GM21515 (cell line): ENCODE measurements around the gene LRIG3.
"Not testable (repeated sequence)": the region's sequence is repeated elsewhere in the genome, so short reads cannot be mapped to it uniquely, and the experiment has no call there.

Experiments
- ATAC-seq: cut with Tn5 transposase; IDR thresholded peaks from one replicate; pipeline ENCODE4 v1.9.1; 2021; ENCODE audit not compliant: unreplicated experiment

Gene LRIG3

GRCh38 chr12:58906917-58907316, 13.4 kb downstream of the LRIG3 start:
- ATAC-seq: no peak

- ATAC-seq: no peak
Observed at GRCh38 chr12:58905422-58905821, 14.9 kb downstream of the LRIG3 start.

GRCh38 chr12:58902726-58903125, 17.6 kb downstream of the LRIG3 start:
- not testable (repeated sequence) for ATAC-seq

- no peak for ATAC-seq
Observed at GRCh38 chr12:58901664-58902063, 18.6 kb downstream of the LRIG3 start.

GRCh38 chr12:58897969-58898368, 22.3 kb downstream of the LRIG3 start:
- no peak for ATAC-seq

DNA sequence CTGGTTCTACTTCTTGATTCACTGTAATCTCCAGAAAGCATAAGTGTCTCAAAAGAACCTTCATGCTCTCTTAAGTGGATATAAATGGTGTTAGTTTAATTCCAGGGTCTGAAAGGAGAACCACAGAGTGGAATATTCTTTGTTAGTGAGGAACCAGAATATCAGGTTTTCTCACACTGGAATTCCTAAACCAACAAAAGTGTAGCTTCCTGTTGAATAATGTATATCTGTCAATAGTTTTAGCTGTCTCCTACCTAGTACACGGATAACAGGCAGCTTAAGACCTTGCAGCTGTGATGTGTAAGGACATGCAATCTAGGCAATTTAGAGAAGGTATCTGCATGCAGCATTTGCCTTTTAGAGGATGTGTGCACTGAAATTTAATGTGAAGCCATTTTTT, 24.0 kb downstream of the LRIG3 start:
- no peak for ATAC-seq

DNA sequence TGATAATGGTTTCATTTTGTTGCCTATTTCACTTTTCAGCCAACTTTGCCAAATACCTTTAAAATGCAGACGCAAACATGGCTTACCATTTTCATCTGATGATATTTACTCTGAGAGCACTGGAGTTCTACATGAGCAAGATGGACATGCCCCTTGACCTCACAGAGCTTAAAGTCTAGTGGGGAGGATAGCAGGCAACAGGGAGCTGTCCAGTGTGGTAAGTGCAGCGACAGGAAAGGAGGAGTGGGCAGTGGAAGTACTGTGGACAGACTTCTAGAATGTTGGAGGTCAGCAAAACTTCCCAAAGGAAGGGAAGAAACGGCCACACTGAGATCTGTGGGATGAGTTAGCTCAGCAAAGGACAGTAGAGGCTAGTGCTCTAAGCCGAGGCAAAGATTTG, 25.3 kb downstream of the LRIG3 start:
- no peak for ATAC-seq

DNA sequence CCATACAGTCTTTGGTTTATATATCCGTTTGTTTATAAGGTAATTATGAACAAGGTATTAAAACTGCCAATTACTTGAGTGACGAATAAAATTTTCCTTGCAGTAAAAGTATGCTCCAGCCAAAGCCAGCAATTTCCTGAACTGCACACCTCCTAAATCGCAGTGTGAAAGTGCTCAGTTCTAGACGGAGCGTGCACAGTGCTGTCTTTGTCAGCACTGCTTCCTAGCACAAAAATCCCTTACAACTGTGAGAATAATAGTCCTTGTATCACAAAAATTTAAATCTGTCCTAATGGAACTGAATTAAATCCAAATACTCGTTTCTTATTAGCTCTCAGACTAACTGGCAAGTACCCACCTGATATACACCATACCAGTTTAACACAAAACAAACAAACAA, 26.3 kb downstream of the LRIG3 start:
- ATAC-seq: no peak

- no peak for ATAC-seq
Observed at GRCh38 chr12:58893495-58893894, 26.8 kb downstream of the LRIG3 start.

GRCh38 chr12:58889557-58889956, 30.7 kb downstream of the LRIG3 start:
- ATAC-seq: no peak

DNA sequence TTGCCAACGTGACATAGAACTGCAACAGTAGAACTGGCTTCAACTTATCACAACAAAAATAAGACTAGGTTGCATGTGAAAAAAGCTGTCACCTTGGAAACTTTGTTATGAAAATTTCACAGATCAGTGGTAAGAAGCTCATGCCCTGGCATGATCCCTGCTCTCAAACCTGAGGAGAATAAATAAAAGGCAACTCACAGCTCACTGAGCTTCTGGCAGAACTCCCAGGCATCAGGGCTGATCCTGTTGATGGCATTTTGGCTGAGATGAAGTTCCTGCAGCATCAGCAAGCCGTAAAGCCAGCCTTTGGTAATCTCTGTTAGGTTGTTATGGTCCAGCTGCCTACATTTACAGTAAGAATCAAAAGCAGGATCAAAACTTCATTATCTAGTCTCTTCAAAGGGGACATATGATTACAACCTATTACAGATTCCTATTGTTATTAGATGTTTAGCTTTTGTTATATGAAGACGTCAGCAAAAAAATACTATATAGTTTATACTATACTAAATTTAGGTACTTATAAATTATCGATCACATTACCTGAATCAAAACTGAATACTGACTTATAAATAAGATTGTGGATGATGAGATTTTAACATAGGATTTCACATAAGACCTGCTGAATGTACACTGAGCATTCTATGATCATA, 32.0 kb downstream of the LRIG3 start:
- ATAC-seq: no peak

DNA sequence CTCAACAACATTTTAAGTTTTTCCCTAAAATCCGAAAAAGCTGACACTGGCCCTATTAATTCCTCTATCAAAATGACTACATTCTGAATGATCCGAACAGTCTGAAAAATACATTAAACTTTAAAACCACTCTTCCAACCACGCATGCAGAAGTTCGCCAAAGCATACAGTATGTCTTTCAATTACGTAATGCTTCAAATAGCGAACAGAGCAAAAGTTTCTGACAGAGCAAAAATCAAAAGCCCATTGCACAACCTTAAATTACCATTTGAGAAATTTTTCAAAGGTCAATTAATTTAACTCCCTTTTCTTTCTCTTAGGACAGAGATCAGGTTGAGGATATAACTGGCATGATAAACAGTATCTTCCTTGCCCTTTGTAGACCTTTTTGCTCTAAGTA, 33.2 kb downstream of the LRIG3 start:
- no peak for ATAC-seq

DNA sequence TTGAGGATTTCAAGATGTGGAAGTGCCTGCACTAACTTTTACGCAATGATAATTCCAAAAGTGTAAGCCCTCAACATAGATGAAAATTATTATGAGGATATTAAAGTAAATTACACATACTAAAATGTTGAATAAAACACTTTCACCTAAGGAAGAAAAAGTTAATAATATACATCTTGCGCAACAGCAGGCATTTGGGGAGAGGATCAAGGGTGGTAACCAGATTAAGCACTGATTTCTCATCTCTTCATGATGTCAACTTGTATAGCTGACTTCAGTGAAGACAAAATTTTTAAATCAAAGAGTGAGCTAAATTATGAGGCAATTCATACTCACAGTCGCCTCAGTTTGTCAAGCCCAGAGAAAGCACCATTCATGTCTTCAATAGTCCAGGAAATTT, 33.8 kb downstream of the LRIG3 start:
- no peak for ATAC-seq

- ATAC-seq: no peak
Observed at GRCh38 chr12:58884916-58885315, 35.4 kb downstream of the LRIG3 start.

DNA sequence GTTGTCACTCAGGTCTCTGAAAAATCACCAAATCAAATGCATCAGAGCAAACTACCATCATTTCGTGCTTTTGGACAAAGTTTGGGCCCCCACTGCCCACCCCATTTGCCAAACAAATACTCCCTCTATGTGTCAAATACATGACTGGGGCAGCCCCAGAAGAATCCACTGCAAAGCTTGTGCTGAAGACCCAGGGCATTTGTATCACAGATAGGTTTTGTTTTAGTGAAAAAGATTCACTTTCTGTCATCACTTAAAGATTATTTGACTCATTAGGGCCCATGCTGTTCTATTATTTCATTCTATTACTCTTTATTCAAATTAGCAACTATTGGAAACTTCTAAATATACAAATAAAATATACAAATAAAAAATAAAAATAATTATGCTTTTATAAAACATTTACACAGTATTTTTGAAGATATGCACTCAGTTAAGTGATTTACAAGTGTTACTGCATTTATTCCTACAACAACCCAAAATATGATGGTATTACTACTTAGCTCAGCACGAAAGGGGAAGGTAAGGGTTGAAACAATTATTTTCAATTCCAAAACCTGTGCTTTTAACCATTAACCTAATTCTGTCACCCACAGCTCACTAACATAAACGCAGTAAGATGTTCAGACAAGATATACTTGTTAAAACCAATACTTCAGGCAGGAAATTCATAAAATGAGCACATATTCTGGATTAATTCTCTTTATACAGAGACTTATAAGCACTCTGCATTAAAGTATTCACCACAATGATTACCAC, 36.5 kb downstream of the LRIG3 start:
- no peak for ATAC-seq

GRCh38 chr12:58882826-58883225, 37.5 kb downstream of the LRIG3 start:
- ATAC-seq: no peak

DNA sequence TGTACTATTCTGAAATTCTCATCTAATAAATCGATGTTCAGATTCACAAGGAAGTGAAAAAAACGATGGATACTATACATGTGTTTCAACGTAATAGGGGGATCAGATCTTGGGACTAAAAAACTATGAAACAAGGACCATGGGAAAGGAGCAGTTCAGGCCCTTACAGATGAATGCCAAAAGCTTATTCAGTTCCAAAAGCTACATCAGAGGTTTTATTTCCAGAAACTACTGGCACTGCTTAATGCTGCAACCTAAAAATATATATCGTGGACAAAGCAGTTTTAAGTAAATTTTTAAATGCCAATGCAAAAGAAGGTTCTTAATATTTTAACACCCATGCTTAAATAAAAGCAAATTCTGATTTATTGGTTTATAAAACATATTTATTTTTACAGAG, 38.5 kb downstream of the LRIG3 start:
- ATAC-seq: no peak

DNA sequence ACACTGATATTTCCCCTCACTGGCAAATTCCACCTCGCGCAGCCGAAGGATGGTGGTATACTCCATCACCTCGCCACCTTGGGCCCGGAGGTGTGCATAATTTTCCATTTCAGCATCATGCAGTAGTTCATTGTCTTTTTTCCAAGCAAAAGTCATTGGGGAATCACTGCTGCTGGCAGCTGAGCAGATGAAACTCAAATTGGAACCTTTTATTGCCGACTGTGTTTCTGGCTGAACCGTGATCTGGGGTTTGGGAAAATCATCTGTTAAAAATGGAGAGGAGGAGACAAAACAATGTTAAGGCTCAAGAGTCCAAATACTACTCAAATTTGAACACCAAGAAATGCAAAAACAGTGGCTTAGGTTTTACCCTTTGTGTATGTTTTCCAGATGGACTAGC, 39.7 kb downstream of the LRIG3 start:
- no peak for ATAC-seq

DNA sequence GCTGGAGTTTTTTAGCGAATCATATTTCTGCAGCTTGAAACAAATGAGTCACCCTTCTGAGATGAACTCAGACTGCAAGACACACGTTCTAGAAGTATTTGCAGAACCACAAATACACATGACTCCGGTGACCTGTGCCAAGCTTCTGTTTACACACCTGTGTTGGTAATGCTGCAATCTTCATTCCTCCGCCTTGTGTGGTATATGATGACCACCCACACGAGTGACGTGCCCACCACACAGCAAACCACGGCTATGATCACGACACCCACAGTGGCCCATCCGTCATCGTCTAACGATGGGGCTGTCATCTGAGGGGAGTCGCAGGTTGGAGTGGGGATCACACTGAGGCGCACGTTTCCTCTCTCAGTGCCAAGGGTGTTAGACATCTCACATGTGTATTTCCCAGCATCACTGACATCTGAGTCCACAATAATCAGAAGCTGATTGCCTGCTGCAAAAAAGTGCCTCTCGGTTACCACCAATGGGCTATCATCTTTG, 43.0 kb downstream of the LRIG3 start:
- no peak for ATAC-seq

GRCh38 chr12:58873496-58873895, 46.8 kb downstream of the LRIG3 start:
- ATAC-seq: no peak

GRCh38 chr12:58871556-58871955, 48.7 kb downstream of the LRIG3 start:
- no peak for ATAC-seq

GRCh38 chr12:58870595-58870994, 49.7 kb downstream of the LRIG3 start:
- no peak for ATAC-seq
